C4-2B (cell line): Measurements from ENCODE around the gene TMPRSS9.

ENCODE experiments used
- H3K27ac ChIP-seq: fragments of 450-650 bp; 2 replicates; pipeline ENCODE4 v1.5.1; 2017
- ZFX ChIP-seq: fragments of 450-650 bp; IDR thresholded peaks from 2 replicates; pipeline ENCODE4 v1.6.1; 2017
- TF ChIP-seq, protein P1 (sequence below): fragments of 450-650 bp; conservative IDR thresholded peaks from 2 replicates; pipeline ENCODE4 v1.5.1; 2017; ENCODE audit warnings: mild to moderate bottlenecking

TMPRSS9 gene

DNA sequence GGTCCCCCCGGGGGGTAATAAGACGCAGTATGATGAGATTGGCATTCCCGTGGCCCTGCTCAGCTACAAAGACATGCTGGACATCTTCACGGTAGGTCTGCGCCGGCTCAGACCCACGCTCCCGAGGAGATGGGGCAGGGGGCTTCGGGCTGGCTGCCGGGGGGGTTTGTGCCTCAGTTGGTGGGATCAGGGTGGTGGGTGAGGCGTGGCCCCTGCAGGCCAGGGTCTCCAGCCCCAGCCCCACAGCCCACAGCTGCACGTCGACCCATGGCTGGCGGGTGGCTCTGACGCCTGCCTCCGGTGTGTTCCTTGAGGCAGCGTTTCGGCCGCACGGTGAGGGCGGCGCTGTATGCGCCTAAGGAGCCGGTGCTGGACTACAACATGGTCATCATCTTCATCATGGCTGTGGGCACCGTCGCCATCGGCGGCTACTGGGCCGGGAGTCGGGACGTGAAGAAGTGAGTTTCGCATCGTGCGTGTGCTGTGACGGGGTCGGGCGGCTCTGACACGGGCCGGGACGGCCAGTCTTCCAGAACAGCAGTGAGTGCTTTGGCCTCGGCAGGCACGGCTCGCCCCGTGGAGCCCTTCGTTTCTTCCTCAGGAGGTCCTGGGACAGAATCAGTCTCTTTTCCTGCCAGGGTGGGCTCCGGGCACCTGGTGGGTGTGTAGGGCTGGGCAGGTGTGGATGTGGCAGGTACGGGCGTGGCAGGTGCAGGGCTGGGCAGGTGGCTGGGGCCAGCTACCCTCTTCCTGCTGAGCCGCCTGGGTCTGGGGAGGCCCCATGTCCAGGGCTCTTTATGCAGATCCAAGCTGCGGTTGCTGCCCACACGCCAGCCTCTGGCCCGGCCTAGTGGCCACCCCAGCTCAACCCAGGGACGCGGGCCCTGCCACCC, 21.1 kb upstream of the TMPRSS9 start:
- TF ChIP-seq, protein P1, sequence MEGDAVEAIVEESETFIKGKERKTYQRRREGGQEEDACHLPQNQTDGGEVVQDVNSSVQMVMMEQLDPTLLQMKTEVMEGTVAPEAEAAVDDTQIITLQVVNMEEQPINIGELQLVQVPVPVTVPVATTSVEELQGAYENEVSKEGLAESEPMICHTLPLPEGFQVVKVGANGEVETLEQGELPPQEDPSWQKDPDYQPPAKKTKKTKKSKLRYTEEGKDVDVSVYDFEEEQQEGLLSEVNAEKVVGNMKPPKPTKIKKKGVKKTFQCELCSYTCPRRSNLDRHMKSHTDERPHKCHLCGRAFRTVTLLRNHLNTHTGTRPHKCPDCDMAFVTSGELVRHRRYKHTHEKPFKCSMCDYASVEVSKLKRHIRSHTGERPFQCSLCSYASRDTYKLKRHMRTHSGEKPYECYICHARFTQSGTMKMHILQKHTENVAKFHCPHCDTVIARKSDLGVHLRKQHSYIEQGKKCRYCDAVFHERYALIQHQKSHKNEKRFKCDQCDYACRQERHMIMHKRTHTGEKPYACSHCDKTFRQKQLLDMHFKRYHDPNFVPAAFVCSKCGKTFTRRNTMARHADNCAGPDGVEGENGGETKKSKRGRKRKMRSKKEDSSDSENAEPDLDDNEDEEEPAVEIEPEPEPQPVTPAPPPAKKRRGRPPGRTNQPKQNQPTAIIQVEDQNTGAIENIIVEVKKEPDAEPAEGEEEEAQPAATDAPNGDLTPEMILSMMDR, result no peak
- TF ChIP-seq ZFX, result no peak
- no peak overlapping the region for H3K27ac ChIP-seq

DNA sequence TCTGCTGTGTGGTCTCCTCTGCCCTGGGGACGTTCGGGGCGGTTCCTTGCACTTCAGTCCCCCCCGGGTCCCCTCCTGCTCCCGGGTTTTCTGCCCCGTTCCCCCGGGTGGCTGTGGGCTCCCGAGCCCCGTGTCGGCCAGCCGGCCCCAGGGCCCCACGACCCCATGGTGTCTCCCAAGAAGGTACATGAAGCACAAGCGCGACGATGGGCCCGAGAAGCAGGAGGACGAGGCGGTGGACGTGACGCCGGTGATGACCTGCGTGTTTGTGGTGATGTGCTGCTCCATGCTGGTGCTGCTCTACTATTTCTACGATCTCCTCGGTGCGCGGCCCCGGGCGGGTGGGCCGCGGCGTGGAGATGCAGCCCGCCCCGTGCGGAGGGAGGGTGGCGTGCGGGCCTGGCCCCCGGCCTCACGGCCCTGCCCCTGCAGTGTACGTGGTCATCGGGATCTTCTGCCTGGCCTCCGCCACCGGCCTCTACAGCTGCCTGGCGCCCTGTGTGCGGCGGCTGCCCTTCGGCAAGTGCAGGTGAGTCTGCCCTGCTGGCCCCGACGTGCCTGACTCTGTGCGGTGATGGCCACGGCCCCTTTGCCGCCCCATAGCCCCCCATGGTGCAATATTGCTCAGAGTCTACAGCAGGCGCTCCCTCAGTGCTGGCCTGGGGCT, 20.3 kb upstream of the TMPRSS9 start:
- H3K27ac ChIP-seq, result no peak overlapping the region
- TF ChIP-seq, protein P1, result no peak
- TF ChIP-seq ZFX, result no peak

DNA sequence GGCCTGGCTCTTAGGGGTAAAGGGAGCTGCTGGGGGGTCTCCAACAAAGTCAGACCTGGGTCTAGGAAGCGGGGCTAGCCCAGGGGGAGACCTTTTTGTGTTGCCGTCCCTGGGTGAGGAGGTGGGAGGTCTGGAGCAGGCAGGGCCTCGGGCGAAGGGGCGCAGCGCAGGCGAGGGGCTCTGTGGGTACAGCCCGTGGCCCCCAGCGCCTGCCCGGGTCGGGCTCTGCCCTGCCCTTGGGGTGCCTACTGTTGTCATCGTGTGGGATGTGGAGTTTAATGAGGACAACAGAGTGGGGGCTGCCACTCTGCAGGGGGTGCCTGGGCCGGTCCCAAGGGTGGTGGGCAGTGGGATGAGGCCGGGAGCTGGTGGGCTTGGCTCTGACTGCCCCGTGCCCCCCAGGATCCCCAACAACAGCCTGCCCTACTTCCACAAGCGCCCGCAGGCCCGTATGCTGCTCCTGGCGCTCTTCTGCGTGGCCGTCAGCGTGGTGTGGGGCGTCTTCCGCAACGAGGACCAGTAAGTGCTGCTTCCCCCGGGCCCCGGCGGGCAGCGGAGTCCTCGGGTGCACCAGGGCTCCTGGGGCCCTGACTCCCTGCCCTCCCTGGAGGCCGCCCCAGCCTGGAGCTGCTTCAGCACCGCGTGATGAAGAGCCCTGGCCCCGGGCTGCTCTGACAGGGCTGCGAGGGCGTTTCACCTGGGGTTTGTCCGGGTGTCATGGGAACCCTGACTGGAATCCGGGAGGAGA, 19.4 kb upstream of the TMPRSS9 start:
- TF ChIP-seq, protein P1, result no peak
- no peak for TF ChIP-seq ZFX

DNA sequence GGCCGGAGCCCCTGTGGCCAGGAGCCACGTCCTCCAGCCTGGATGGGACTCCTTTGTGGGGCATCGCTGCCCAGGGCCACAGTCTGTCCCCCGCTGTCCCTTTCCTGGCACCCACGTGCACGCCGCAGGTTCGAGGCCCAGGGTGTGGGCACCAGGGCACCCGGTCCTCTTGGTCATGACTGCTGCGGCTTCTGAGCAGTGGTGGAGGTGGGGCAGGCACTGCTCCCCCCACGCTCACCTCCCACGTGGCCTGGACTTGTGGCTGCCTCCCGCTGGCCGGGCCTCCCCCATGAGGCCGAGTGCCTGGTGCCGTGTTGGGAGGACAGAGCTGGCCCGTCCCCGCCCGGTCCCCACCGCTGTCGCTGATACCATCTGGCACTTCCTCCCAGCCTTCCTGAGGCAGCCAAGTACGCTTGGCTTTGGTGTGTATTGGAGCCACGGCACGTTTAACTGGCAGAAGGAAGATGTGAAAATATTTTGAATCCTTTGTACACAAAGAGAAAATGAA, 18.8 kb upstream of the TMPRSS9 start:
- H3K27ac ChIP-seq, result no peak overlapping the region
- TF ChIP-seq ZFX, result no peak
- TF ChIP-seq, protein P1, result no peak

More for the DNA sequence above, 19.4 kb upstream of the TMPRSS9 start:
- no peak overlapping the region for H3K27ac ChIP-seq

DNA sequence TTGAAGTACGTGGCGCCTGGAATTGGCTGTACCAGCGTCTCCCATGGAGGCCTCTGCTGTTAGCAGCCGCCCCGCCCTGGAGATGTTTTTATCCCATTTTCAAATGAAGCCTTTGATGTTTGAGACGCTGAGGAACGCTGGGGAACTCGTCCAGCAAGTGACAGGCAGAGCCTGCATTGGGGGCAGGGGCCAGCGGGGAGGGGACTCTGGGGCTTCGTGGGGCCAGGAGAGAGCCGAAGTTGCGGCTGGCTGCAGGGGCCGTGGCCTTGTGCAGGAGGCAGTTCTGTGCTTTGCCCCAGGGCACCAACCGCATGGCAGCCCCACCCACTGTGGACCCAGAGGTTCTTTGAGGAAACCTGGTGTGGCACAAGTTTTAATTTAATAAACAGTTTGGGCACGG, 18.1 kb upstream of the TMPRSS9 start:
- no peak overlapping the region for H3K27ac ChIP-seq
- TF ChIP-seq, protein P1, result no peak
- no peak for TF ChIP-seq ZFX

DNA sequence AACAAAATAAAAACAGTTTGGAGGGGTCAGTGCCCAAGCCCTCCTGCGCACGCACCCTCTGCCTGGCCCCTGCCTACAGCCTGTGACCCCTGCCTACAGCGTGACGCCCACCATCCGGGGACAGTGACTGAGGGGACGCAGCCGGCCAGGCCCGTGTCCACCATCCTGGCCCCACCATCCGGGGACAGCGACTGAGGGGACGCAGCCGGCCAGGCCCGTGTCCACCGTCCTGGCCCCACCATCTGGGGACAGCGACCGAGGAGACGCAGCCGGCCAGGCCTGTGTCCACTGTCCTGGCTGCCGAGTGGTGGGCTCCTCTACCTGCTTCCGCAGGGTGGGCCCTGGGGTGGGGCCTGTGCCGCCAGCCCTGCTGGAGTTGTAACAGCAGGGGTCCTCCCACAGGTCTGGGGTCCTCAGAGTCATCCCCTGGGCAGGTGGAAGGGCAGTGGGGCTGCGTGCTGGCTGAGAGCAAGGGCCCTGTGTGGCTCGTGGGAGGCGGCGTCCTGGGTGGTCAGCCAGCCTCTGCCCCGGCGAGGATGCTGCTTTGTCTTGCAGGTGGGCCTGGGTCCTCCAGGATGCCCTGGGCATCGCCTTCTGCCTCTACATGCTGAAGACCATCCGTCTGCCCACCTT, 17.3 kb upstream of the TMPRSS9 start:
- no peak overlapping the region for H3K27ac ChIP-seq
- TF ChIP-seq, protein P1, result no peak
- TF ChIP-seq ZFX, result no peak
